NCI-H524 (cell line): Measurements from ENCODE around the gene RAI1.

Source experiments
- DNase-seq, 2 experiments: peaks; one replicate each; lab custom pipeline; 2025; lab: John Stamatoyannopoulos, UW

RAI1 gene

DNA sequence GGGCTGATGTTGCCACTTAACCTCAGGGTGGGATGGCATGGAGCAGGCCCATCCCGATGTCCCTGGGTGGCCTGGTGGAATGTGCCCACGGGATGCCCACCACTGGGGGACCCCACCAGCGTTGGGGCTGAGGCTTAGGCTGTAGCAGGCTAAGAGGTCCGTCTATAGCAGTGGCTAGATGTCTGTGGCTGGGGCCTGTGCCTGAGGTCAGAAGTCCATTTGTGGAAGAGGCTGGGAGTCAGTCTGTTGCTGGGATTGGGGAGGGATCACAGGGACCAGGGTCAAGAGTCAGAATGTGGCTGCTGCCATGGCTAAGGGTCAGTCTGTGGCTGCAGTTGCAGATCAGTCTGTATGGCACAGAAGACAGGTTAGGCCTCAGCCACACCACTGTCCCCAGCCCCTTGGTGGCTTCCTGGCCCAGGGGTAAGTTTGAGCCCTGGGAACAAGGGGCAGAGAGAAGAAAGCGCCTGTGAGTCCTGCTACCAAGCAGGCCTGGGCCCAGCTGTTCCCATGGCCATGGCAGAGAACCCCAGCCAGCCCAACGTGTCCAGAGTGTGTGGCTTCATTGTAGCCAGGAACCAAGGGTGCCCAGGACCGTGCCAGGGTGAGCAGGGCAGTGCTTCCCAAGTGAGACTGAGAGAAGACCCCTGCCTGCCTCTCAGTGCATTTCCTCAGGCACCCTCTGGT, 35.7 kb downstream of the RAI1 start:
- no peak for DNase-seq

DNA sequence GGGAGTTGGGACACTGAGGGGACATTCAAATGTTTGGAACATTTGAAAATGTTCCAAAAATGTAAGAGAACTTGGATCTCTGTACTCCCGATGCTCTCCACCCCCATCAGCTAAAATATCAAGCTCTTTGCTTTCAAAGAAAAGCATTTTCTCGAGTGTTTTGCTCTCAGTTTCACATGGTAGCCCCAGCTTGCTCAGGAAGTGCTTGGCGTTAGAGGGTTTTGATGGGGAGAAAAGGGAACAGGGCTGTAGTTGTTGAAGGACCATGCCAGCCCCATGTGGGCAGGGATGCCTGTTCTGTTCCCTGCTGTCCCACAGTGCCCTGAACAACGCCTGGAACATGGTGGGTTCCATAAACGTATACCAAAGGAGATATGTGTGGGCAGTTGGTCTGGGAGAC, 37.0 kb downstream of the RAI1 start:
- DNase-seq, result no peak

DNA sequence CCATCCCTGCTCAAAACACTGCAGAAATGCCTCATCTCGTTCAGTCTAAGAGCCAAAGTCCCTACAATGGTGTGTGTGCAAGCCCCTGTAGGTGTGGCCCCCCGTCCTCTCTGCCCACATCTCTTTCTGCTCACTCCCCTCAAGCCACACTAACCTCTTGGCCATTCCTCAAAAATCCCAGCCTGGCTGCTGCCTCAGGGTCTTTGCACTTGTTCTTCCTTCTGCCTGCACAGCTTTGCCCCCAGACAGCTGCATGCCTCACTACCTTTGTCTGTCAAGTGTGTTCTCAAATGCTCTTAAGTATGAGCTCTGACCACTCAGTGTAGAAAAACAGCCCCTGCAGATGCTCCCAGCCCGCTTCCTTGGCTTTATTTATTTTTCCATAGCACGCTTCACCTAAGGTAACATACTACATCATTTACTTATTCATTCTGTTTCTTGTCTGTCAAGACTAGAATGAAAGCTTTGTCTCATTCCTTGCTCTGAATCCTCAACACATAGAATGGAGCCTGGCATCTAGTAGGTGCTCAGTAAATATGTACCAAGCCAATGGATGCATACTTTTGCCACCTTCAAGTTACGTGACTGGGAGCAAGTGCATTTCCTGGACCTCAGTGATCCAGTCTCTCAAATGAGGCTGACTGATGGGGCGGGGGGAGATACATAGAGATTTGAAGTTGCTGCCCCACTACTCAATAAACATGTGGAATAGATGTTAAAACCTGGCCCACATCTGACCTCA, 38.1 kb downstream of the RAI1 start:
- peak in 1 of 2 experiments; percentile 40 for DNase-seq

DNA sequence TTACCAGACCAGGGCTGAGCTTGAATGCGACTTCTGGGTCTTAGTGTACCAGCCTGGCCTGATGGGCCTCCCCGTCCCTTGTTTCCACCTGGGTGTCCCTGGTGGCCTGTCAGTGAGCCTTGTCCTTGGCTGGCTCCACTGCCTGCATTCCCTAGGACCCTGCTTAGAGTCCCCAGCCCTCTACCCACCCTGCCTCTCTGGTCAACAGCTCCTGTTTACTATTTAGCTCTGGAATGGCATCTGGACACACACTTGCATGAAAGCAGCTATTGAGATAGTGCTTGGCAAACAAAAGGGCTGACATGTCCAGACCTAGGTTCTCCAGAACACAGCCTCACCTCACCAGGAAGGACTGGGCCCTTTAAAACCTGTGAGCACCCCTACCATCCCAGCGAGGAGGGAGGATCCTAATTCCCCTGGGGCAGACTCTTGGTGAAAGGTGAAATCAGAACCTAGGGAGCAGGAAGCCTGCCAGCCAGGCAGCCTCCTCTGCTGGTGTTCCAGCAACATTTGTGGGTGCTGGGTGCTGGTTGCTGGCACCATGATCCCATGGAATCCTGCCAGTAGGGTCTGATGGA, 38.8 kb downstream of the RAI1 start:
- no peak for DNase-seq

DNA sequence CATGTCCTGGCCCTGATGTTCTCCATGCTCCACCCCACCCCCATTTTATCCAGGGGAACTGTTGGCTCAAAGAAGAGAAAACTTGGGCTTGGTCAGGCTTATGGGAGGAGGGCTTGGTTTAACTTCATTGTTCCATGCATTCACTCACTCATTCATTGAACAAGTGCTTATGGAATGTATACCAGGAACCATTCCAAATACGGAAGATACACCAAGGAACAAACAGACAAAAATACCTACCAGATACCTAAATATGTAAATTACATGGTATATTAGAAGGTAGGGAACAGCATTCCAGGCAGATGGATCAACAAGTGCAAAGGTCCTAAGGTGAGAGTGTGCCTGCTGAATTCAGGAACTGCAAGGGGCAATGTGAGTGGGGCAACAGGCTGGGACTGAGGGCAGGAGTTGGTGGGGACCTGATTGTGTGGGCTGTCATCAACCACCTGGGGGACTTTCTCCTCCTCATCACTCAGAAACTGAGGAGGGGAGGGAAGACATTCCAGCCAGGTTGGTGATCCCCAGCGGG, 39.9 kb downstream of the RAI1 start:
- no peak for DNase-seq

DNA sequence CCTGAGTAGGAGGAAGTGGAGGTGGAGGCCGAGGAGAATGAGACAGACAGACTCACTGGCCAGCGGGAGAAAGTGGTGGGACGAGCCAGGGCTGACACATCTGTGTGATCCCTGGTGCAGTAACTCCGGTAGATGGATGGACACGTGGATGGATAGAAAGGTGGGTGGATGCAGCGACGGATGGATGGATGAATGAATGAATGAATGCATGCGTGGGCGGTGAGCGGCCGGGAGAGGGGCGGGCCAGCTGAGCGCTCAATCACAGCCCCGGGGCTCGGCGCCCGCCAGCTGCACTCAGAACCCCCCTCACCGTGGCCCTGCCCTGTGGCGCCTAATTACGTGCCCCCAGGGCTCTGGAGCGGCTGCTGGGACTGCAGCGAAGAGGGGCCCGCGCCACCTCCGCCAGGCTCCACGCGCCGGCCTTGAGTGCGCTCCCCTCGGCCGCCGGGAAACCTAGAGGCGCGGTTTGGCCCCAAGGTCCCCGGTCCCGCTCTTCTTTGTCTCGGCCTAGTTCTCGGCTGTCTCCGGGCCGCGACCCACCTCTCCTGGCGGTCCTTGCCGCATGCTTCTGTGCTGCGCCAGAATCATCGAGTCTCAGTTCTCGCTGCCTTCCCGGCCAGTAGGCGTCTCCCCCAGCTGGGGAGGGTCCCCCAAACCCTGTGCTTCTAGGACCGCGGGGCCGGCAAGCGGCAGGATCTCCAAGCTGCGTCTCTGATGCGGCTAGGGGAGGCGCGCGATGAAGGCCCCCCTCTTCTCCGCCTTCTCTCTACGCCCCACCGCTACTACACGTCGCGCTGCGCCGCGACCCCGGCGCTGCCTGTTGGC, 41.0 kb downstream of the RAI1 start:
- DNase-seq, result no peak

DNA sequence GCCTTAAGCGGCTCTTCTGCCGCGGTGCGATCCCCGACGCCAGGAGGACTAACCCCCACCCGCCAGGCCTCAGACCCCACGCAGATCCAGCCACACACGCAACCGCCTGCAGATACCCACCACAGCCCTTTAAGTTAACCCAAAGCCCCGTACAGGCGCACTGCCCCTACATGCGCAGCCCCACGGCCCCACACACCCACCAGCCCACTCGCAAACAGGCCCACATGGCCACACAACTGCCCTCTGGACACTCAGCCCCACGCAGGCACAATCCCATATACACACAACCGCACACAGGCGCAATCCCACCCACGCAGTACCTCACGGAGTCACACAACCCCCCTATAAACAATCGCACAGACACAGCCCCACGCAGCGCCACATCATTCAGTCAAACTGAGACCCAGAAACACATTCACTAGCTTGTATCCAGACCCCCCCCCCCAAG, 41.7 kb downstream of the RAI1 start:
- no peak for DNase-seq

DNA sequence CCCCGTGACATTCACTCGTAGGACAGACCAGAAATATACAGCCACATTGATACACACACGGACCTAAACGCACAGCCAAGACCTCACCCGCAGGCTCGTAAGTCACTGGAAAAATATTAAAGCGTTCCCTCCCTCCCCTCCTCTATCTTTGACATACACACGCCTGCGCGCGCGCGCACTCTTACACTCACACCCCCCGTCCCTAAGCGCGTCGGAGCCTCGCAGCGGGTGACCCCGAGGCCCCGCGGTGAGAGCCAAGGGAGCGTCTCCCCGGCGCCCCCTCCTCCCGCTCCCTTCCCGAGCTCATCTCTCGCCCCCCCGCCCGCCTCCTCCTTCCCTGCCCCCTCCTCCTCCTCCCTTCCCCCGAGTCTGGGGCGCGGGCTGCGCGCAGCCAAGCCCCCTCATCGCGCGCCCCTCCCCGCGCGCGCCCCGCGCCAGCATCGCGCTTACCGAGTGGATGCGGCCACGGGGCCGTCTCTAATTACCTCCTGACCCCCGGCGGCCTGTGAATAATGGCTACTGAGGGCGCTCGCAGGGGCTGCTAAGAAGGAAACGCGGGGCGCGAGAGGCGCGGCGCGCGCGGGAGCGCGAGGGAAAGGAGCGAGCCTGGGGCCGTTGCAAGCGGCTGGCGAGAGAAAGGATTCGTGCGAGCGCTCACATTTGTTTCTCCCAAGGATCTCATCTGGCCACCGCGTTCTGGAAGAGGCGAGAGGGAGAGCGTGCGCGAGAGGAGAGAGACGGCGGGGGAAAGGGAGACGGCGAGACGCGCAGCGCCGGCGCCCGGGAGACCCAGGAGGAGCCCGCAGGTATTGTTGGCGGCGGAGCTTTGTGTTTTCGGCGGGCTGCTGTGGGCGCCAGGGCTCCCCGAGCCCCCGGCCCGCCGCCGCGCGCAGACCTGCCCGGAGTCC, 42.4 kb downstream of the RAI1 start:
- DNase-seq, result no peak

DNA sequence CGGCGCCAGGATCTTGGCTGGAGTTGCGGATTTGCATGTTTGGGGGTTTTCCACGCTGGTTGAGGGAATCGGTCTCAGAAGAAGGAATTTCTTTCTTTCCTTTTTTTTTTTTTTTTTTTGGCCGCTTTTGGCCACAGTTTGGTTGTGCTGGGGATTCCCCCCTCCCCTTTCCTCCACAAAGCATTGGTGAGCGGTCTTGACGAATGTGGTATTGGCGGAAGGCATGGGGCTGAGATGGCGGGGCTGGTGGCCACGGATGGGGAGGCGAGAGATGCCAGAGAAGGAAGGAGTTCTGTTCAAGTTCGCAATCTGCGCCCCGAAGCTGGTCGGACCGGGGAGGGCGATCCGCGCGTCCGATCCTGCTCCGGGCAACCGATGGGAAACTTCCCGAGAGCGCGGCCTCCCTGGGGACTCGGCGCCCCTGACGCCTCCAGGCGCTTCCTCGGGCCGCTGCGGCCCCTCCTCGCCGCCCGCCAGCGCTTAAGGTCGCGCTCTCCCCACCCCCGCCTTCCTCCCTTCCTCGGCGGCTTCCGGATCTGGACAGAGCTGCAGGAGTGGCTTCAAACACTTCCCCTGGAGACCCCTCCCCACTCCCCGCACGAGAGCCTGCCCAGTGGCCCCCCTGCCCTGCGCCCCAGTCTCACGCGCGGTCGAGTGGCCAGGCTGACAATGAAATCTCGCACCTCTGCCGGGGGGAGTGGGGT, 43.2 kb downstream of the RAI1 start:
- no peak for DNase-seq

DNA sequence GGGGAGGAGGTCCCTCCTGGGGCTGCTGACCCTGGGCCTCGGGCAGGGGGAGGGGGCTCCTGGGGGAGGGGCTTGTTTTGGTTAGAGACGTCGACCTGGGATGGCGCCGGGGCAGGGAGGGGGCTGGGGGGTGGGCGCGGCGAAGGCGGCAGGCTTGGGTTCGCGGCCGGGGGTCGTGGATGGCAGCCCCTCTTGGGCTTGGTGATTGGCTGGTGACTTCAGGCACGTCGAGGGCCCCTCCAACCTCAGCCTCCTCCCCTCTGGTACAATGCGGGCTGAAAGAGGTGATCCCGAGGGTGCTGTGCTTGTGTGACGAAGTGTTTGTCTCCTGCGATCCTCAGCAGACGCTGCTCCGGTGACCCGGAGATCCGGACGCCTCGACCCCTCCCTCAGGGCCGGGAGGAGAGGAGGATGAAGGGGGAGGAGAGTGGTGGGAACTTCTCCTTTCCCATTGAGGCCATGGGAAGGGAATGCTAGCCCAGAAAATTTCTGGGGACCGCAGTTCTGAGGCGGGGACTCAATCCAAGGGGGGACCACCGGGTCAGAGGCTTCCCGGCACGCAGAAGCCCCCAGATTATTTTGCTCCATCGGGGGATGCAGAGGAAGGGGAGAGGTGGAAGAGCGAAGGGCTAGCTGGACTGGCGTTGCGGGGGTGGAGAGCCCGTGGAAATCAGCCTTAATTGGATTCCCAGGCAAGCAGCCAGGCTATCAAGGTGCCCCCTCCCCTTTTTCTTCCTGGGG, 43.9 kb downstream of the RAI1 start:
- DNase-seq, result no peak

DNA sequence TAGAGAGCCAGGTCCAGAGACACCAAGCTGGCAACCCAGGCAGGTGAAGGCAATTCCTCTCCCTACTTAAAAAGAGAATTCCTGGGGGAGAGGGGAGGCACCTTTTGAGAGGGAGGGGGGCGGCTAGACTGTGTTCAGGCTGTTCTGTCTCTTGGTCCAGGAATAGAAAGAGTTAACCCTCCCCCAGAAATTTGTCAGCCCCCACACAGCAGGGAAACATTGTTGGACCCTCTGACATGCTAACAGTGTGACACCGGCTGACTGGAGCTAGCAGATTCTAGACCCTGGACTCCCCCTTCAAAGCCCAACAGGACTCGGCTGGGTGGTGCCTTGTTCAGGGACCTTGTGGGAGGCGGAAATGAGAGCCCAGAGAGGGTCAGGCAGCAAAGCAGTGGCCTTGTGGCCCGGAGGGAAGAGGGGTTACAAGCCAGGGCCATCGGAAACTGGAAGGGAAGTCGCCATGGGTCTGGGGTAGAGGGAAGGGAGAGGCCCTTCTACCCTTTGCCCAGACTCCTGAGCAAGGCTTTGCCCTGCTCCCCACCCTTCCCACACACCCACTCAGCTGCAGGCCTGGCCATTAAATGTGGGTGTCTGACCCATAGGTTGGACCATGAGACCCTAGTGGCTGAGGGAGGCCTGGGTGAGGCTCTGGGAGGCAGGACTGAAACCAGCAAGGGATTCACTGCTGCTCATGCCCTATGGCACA, 44.6 kb downstream of the RAI1 start:
- DNase-seq, result no peak

DNA sequence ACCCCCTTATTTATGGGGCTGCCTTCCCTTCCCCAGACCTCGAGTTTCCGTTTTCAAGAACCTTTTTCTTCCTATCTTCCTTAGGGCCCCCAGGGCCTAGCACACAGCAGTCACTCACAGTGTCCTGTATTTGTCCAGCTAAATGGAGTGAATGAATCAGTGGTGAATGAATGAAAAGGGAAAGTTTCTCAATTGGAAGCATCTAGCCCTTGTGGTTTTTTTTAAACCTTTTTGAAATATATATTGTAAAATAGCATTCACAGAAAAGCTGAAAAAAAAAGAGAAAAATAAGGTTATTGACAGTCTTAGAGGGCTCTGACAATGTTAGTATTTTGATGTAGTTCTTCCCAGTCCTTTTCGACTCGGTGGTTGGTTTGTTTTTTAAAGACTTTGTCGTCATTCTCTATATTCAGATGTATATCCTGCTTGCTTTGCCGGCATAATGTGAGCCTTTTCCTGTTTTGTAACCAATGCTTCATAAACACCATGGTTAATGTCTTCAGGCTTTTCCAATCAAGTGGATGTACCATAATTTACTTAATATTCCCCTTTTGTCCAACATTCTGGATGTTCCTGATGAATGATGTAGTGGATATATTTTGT, 45.3 kb downstream of the RAI1 start:
- DNase-seq, result no peak

DNA sequence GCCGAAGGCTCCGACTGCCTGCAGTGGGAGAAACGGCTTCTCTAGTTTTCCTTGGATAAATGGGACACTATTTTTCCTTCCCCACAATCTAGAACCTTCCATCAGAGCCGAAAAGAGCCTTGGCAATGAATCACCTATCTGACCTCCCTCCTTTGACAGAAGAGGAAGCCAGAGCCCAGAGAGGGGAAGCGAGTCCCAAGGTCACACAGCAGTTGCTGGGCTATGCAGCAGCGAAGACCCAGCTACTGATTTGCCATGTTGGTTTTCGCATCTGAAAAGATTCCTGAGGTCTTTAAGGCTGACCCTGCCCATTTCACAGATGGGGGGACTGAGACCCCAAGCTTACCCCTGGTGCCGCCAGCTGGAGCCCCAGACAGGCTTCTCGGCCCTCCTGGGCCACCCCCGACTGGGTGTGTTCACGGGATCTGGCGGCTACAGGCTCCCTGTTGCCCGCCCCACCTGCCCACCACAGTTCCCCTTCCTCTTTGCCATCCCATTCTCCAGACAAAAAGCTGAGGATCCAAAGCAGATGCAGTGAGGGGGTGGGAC, 45.9 kb downstream of the RAI1 start:
- no peak for DNase-seq

DNA sequence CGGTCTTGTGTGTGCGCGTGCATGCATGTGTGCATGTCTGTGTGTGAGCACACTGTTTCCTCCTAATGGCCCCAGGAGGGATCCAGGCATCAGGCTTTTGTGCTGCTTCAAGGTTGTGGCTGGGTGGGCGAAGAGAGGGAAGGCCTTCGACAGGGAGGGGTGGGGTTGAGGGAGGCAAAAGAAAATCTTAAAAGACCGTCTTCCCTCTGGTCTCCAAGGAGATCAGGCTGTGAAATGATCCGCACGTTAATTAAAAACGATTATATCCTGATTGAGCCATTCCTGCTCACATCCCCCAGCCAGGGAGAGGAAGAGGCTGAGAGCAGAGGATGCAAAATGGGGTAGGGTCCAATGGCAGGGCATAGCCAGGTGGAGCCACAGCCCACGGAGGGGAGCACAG, 46.9 kb downstream of the RAI1 start:
- no peak for DNase-seq

DNA sequence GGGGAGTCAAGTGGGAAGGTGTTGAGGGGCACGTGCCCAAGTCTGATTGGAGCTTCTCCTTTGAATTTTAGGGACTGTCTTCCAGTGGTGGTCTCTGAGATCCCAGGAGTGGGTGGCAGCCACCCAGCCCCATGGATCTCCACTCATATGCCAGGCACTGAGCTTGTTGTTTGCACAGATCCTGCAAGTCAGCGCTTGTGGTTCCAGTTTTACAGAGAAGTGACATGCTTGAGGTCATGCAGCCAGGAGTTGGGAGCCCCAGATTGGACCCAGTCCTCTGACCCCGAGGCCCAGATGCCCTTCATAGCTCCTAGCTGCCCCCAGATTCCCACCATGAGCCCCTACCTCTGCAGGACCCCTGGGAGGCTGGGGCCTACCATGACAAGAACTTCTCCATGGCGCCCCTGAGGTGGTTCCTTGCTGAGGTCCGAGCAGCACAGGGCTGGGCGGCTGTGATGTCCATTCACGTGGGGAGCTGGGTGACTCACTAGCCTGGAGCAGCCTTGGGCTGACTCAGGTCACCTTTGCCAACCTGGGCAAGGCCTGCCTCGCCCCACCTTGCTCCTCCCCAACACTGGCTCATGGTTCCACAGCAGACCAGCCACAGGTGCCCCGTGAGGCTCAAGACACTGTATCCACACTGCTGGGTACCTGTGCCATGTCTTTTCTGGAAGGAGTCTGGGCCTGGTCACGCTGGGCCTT, 47.4 kb downstream of the RAI1 start:
- DNase-seq, result no peak

DNA sequence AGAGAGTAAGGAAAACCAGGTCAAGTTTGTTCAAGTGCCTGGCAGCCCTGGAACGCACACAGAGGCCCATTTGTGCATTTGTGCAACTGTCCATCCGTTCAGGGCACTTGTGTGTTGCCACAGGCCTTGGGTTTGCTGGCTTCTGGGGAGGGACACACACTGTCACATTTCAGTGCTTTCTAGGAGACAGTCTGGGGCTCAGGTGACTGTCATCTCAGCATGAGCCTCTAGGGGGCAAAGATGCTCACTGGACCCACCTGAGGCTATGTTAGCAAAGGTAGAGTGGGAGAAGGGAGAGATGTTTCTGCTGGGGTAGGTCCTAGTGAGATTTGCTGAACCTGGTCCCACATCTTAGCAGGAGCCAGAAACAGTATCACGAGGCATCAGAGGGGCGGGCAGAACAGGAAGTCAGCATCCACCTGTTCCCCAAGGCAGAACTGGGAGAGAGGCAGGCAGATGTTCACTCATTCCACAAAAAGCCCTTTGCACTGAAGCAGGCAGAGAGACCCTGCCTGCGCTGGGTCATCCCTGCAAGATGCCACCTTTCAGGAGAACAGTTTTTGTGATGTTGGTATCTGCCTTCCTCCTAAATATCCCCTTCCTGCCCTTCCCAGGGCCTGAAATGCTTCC, 48.5 kb downstream of the RAI1 start:
- DNase-seq, result peak in 1 of 2 experiments; percentile 73

DNA sequence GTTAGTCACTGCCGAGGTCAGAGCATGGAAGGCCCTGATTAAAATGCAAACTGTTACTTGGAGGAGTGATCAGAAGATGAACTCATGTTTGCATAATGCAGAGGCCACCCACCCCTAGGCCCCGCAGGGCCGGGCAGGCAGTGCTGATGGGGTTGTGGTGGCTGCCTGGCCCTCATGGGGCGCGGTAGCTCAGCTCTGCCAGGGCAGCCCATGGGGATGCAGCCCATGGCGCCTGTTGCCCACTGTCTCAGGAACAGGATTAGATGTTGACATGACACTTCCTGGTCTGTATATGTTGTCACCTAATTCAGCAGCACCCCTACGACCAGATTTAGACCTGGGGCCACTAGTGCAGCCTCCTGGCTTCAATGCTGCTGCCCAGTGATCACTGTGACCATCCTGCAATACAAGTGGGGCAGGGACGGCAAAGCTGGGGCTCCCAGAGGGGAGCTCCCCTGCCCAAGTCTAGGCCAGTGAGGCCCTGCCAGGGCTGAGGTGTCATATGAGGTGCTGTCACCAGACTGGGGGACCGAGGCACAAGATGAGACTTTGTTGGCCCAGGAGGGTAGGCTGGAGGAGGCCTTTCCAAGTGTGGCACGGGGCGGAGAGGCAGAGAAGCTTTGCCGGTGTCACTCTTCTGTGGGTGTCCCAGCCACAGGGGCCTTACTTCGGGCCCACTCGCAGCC, 49.1 kb downstream of the RAI1 start:
- DNase-seq, result no peak
